Mucosa of rectum (tissue), 2 donors: ENCODE data around the gene BPIFB2.

ENCODE experiments used
- H3K27ac ChIP-seq, 2 donors: one replicate each; pipeline ENCODE4 v1.7.0; 2013; ENCODE audit warnings: inconsistent platforms in 2 of 2, low read depth in 2 of 2, low read length in 2 of 2
- H3K27me3 ChIP-seq, 2 donors: one replicate each; pipeline ENCODE4 v1.7.0; 2013; ENCODE audit warnings: low read length in 2 of 2; ENCODE audit not compliant: control insufficient read depth in 2 of 2, insufficient read depth in 2 of 2
- H3K36me3 ChIP-seq, 2 donors: one replicate each; pipeline ENCODE4 v1.7.0; 2013; ENCODE audit warnings: low read length in 2 of 2; ENCODE audit not compliant: control insufficient read depth in 2 of 2, insufficient read depth in 2 of 2
- H3K4me1 ChIP-seq, 2 donors: one replicate each; pipeline ENCODE4 v1.7.0; 2013; ENCODE audit warnings: low read length in 2 of 2, mild to moderate bottlenecking in 1 of 2; ENCODE audit not compliant: control insufficient read depth in 2 of 2, insufficient read depth in 2 of 2
- H3K4me3 ChIP-seq, 2 donors: one replicate each; pipeline ENCODE4 v1.7.0; 2013; ENCODE audit warnings: low read length in 2 of 2
- H3K9ac ChIP-seq, 2 donors: one replicate each; pipeline ENCODE4 v1.7.0; 2013; ENCODE audit warnings: low read length in 2 of 2, low read depth in 1 of 2, mild to moderate bottlenecking in 1 of 2
- H3K9me3 ChIP-seq, 2 donors: one replicate each; pipeline ENCODE4 v1.7.0; 2013; ENCODE audit warnings: low read length in 2 of 2; ENCODE audit not compliant: control insufficient read depth in 2 of 2
- donor health status: healthy.
- donor health status: Normal muscosa, but diverticular disease.

BPIFB2 gene

DNA sequence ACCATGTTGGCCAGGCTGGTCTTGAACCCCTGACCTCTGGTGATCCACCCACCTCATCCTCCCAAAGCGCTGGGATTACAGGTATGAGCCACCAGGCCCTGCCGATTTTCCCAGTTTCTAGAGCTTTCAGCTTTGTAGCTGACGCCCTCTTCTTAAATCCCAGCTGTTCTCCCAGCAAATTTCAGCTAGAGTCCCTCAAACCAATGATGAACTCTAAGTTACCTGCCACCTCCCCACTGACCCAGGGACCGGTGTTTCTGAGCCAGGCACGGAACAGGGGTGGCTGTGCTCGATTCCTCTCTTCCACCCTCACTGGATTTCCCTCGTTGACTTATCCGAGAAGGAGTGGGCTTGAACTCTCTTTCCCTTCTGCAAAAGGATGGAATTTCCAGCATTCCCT is 42.4 kb upstream of the BPIFB2 start:
- Histone ChIP-seq H3K27me3 (no peaks in the 10 kb centered on the region), H3K9me3 (no peaks in the 10 kb centered on the region), H3K9ac (no peak overlapping the region), H3K36me3 (no peaks in the 10 kb centered on the region), H3K4me1 (peaks cover 0 to 7% of the 10 kb centered on the region in 2 donors), H3K4me3 (no peak overlapping the region), H3K27ac (no peak overlapping the region)

DNA sequence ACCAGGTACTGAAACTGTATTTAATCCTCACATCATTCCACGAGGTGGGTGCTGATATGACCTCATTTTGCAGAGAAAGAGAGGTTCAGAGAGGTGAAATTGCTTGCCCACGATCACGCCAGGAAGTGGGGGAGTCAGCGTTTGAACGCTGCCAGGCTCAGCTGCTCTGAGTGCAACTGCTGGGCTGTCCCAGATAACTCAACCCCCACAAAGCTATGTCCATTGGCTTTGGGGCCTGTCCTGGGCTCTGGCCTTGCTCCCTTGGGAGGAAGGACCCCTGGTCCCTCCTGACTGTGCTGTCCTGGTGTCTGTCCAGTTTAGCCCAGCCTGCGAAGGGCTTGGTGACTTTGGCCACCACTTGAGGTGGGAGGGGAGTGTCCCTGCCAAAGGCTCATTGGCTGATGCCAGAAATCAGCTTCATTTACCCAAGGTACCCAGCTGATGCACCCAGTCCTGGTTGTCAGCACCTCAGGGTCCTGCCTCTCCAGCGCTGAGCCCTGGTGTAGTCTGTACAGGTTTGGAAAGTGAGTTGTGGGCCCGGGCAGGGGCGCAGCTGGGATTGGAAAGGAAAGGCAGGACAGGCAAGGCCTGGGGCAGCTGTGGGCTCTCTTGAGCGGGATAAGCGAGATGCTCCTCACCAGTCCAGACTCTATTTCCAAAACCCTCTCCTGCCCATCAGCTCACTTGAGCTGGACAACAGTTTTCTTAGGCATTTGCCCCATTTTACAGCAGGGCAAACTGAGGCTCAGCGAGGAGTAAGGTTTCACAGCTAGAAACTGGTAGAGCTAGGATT is 41.7 kb upstream of the BPIFB2 start:
- no peaks in the 10 kb centered on the region for H3K27me3 ChIP-seq

DNA sequence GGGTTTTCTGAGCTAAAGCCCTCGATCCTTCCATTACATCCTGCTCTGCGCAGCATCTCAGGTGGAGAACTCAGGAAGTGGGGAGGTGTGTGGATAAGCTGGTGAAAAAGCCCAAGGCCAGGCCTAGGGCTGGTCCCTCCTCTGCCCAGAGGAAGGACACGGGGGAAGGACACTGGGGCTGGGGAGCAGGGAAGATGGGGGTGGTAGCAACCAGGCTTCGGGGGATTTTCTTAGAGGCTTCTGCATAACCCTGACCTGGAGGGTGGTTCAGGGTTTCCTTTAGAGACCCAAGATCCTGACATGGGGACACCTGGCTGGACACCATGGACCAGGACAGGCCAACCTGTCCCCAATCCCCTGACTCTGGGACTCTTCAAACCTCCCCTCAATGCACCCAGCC is 41.1 kb upstream of the BPIFB2 start:
- Histone ChIP-seq H3K27ac (no peak overlapping the region), H3K4me1 (peaks cover 0 to 12% of the 10 kb centered on the region in 2 donors)

More for the DNA sequence above, 41.7 kb upstream of the BPIFB2 start:
- Histone ChIP-seq H3K9me3 (no peaks in the 10 kb centered on the region), H3K4me1 (peaks cover 0 to 12% of the 10 kb centered on the region in 2 donors), H3K9ac (no peak overlapping the region), H3K4me3 (no peak overlapping the region), H3K27ac (no peak overlapping the region), H3K36me3 (no peaks in the 10 kb centered on the region)

DNA sequence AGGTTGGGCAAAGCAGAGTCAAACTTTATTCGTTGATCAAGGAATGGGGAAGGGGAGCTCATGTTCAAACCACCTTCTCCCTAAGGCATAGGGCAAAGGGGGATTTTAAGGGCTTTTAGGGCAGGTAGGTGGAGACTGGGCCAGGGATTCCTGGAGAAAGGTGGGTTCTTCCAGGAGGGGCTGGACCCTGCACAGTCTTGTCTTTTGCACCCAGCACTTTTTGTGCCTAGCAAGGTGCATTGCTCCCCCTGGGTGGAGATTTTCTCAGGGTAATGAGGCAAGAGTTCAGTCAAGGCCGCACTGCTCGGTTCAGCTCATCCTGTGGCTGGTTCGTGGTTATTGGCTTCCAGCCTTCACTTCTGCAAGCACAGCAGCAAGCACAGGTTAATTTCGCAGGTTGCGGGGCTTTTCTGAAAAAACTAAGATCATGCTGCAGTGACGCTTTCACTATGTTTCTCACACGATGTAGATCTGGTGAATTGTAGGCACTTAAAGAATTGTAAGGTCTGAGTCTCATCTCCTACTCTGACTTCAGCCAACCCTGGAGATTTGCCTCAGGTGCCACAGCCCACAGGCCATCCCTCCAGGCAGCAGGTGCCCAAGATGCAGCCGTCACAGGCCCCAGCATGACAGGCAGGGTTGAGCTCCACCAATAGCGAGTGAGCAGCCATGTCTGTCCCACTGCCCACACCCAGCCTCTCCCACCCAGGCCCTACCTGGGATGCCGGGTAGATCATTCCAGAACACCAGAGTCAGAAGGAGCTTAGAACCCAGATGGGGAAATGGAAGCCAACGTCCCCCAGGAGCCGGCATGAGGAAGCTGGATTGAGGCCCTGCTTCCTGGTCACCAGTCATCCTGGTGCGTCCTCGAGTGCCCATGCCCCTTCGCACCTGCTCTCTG is 40.4 kb upstream of the BPIFB2 start:
- Histone ChIP-seq H3K36me3 (no peaks in the 10 kb centered on the region), H3K4me1 (peaks cover 0 to 12% of the 10 kb centered on the region in 2 donors), H3K9me3 (no peaks in the 10 kb centered on the region), H3K9ac (no peak overlapping the region), H3K27me3 (no peaks in the 10 kb centered on the region), H3K27ac (peak overlapping the region in 1 of 2 donors; percentile 61), H3K4me3 (no peak overlapping the region)

More for the DNA sequence above, 41.1 kb upstream of the BPIFB2 start:
- H3K27me3 ChIP-seq, result no peaks in the 10 kb centered on the region
- no peaks in the 10 kb centered on the region for H3K36me3 ChIP-seq
- H3K9me3 ChIP-seq, result no peaks in the 10 kb centered on the region
- no peak overlapping the region for H3K9ac ChIP-seq
- H3K4me3 ChIP-seq, result no peak overlapping the region

DNA sequence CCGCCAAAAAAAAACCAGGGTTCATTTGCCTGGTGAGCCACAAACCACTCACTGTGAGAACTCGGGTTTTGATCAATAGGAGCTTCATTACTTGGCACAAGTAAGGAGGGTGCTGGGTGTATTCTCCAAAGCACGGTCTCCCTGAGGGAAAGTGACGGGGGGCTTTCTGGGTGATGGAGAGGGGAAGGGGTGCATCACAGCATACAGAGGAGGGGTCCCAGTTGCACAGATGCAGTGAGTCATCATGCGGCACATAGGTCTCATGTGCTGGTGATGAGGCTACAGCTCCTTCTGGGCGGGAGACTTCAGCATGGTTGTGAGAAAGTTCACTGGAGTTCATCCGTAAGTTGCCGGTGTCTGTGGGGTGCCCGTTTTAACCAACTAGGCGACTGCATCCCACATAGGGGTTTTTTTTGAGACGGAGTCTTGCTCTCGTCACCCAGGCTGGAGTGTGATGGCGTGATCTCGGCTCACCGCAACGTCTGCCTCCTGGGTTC is 39.5 kb upstream of the BPIFB2 start:
- peaks cover 5 to 18% of the 10 kb centered on the region in 2 donors for H3K4me1 ChIP-seq
- no peak overlapping the region for H3K9ac ChIP-seq
- no peak overlapping the region for H3K4me3 ChIP-seq
- H3K27me3 ChIP-seq, result no peaks in the 10 kb centered on the region
- peak overlapping the region in 1 of 2 donors; percentile 61 for H3K27ac ChIP-seq
- no peaks in the 10 kb centered on the region for H3K36me3 ChIP-seq
- H3K9me3 ChIP-seq, result no peaks in the 10 kb centered on the region

DNA sequence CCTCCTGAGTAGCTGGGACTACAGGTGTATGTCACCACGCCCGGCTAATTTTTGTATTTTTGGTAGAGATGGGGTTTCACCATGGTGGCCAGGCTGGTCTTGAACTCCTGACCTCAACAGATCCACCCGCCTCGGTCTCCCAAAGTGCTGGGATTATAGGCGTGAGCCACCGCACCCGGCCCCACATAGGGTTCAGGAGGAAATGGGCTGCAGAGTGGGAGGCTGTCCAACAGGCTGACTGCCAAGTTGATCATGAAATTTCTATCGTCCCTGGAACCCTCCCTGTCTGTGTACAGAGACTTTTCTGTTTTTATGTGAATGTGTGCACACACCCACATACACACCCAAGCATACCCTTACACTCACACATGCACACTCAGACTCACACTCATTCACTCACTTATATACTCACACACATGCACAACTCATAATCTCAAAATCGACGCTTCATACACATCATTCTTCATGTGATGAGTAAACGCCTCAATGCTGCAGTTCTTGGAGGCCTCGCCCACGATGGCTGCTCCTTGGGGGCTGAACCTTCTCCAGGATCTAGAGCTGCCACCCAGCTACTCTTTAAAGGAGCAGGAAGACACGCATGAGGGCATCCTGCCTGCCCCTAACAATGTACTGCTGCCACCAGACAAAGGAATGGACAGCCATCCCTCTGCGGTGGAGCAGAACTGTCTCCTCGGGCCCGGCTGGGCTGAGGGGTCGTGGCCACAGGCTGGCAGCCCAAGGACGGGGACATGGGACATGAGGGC is 38.8 kb upstream of the BPIFB2 start:
- Histone ChIP-seq H3K27me3 (no peaks in the 10 kb centered on the region), H3K36me3 (no peaks in the 10 kb centered on the region), H3K9ac (no peak overlapping the region), H3K9me3 (no peaks in the 10 kb centered on the region), H3K27ac (no peak overlapping the region), H3K4me3 (no peak overlapping the region), H3K4me1 (peaks cover 5 to 18% of the 10 kb centered on the region in 2 donors)

DNA sequence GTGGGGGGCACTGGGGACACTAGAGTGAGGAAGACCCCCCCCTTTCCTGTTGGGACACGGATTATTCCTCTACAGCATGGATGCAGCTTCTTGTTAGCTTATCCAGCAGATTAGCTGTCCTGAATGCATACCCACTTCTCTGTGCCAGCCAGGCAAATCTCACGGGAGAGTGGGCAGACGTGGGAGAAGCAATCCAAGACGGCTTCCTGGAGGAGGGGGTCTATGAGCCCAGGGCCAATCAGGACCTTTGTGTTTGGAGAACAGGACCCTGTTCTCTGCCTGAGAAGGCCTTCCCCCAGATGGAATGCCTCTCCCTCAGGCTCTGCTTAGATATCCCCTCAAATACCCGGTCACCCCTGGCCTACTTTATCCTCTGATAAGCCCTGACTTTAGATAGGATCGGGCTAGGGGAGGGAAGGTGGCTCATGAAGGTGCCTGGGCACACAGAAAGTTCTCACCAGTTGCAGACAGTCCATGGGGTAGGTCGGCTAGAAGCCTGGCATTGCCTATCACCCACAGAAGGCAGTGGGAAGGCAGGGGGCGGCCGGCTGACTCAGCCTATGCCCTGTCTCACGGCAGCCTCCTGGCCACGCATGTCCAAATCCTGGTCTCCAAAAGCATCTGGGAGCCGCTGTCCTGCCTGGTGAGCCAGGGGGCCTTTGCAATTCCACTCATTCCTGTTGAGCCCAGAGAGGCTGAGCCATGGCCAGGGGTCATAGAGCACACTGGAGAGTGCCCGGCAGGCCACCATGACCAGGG is 38.0 kb upstream of the BPIFB2 start:
- Histone ChIP-seq H3K27ac (no peak overlapping the region), H3K36me3 (no peaks in the 10 kb centered on the region), H3K9ac (no peak overlapping the region), H3K27me3 (no peaks in the 10 kb centered on the region), H3K4me1 (peaks cover 5 to 18% of the 10 kb centered on the region in 2 donors), H3K4me3 (no peak overlapping the region), H3K9me3 (no peaks in the 10 kb centered on the region)

DNA sequence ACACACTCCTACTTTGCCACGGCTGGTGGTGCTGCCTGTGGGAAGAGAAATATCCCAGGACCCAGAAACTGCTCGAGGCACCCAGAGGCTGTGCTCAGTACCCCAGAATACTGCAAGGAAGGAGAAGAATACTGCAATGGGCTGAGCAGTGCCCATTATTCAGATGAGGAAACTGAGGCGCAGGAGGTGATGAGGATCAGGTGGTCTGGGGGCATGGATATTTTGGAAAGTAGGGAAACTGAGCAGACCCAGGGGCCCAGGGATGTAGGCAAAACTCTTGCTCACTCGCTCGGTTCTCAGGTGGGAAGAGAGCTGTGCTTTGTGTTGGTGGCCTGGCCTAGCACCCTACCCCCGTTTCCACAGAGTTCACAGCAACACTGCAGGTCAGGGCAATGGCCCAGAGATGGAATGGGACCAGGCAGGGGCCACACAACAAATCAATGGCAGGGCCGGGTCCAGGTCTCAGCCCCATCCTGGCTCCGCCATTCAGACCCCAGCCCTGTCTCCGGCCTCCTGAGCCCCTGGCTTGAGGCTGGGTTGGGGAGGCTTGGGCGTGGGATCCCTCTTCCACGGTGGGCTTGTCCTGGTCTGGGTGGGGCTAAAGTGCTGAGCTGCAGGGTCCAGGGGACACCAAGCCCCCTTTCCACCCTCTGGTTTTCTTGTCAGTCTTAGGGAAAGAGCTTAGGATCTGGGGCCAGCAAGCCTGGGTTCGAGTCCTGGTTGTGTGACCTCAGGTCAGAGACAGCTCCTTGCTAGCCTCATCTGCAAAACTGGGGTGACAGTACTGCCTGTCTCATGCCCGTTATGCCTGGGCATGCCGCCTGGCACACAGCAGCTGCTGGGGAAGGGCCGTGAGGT is 37.2 kb upstream of the BPIFB2 start:
- no peak overlapping the region for H3K9ac ChIP-seq
- H3K4me1 ChIP-seq, result peaks cover 5 to 18% of the 10 kb centered on the region in 2 donors
- no peaks in the 10 kb centered on the region for H3K36me3 ChIP-seq
- H3K4me3 ChIP-seq, result no peak overlapping the region
- H3K27me3 ChIP-seq, result no peaks in the 10 kb centered on the region
- peak overlapping the region in 1 of 2 donors; percentile 61 for H3K27ac ChIP-seq
- no peaks in the 10 kb centered on the region for H3K9me3 ChIP-seq

DNA sequence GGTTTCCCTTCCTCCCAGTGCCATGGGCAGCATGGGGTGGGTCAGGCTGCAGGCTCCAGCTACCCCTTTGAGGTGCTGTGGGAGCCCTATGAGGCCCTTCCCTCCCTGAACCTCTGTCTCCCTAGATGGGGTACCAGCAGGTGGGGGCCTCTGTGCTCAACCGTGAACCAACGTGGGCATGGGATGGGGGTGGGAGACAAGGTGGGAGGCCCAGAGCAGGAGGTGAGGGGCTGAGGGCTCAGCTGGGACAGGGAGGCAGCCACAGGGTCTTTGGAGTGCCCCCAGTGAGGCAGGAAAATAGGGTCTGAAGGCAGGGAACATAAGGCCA is 36.6 kb upstream of the BPIFB2 start:
- Histone ChIP-seq H3K27me3 (no peaks in the 10 kb centered on the region), H3K4me3 (no peak overlapping the region), H3K36me3 (no peaks in the 10 kb centered on the region), H3K27ac (peak overlapping the region in 1 of 2 donors; percentile 61), H3K9me3 (no peaks in the 10 kb centered on the region), H3K4me1 (peaks cover 5 to 18% of the 10 kb centered on the region in 2 donors), H3K9ac (no peak overlapping the region)
